Endothelial cell of umbilical vein (primary cell): ENCODE data around the gene STAT5A. TPM values are rescaled to one million over a fixed set of nuclear protein-coding genes. Genes with fewer than 3 reads are reported as not detected.

ENCODE experiments used
- BruUV-seq: library from RNA; stranded (reverse); fragments of 400-500 nt; replicated peaks from 2 replicates; lab custom pipeline; 2021; lab: Mats Ljungman, UMichigan
- CTCF ChIA-PET: fragments of 300-600, 350-600 bp; sonication (Branson Sonifier 250); formaldehyde crosslinking; loops from one replicate; lab custom pipeline; 2021; ENCODE audit warnings: antibody characterized with exemption, inconsistent platforms; lab: Charles Lee
- POLR2A ChIA-PET: fragments of 300-600, 350-600 bp; sonication (Branson Sonifier 250); formaldehyde crosslinking; loops from one replicate; lab custom pipeline; 2021; ENCODE audit warnings: antibody characterized with exemption, inconsistent platforms; lab: Charles Lee
- DNase-seq: peaks from one replicate; pipeline ENCODE4 v3.0.0-alpha.2; 2011; ENCODE audit warnings: low read depth, low spot score
- FAIRE-seq: peaks from 2 replicates; lab custom pipeline; 2011; peaks lifted over from hg19 to GRCh38; lab: Jason Lieb, UNC
- H2AFZ ChIP-seq: 2 replicates; pipeline ENCODE4 v1.6.0; 2012; ENCODE audit warnings: low read depth, low read length, control low read depth, inconsistent platforms
- H3K27ac ChIP-seq: 2 replicates; pipeline ENCODE4 v1.5.1; 2011; ENCODE audit warnings: low read depth, mild to moderate bottlenecking, control low read depth, low read length, moderate library complexity; ENCODE audit not compliant: insufficient read depth
- H3K27me3 ChIP-seq, 2 experiments: 2 replicates each; pipeline versions ENCODE4 v1.6.0 to v1.6.1; 2011; ENCODE audit warnings: low read length in 2 of 2, mixed read lengths in 1 of 2; ENCODE audit not compliant: control insufficient read depth in 2 of 2, insufficient read depth in 2 of 2
- H3K36me3 ChIP-seq, 2 experiments: 2 replicates in 1 of 2; 3 replicates in 1 of 2; pipeline ENCODE4 v1.5.1; 2011; ENCODE audit warnings: low read length in 2 of 2, mild to moderate bottlenecking in 1 of 2, moderate library complexity in 1 of 2; ENCODE audit not compliant: control insufficient read depth in 2 of 2, insufficient read depth in 2 of 2; ENCODE audit errors: extremely low read depth in 1 of 2
- H3K4me1 ChIP-seq: 3 replicates; pipeline ENCODE4 v1.5.1; 2011; ENCODE audit warnings: mild to moderate bottlenecking, low read length; ENCODE audit not compliant: control insufficient read depth, insufficient read depth; ENCODE audit errors: extremely low read depth
- H3K4me2 ChIP-seq: 2 replicates; pipeline ENCODE4 v1.6.1; 2011; ENCODE audit warnings: low read length, control low read depth, mixed read lengths; ENCODE audit not compliant: insufficient read depth
- H3K4me3 ChIP-seq, 3 experiments: fragments of 200-600 bp in 1 of 3; sonication (generic), shearing (Covaris generic) in 1 of 3; replicated peaks in 1 of 3; 2 replicates each; pipeline ENCODE4 v1.5.1; 2011 to 2016; ENCODE audit warnings: control low read depth in 3 of 3, low read length in 3 of 3, mild to moderate bottlenecking in 2 of 3, inconsistent platforms in 1 of 3, low read depth in 1 of 3, moderate library complexity in 1 of 3; ENCODE audit not compliant: insufficient read depth in 1 of 3
- H3K79me2 ChIP-seq: 2 replicates; pipeline ENCODE4 v1.6.0; 2012; ENCODE audit warnings: low read length, inconsistent platforms; ENCODE audit not compliant: control insufficient read depth, insufficient read depth
- H3K9ac ChIP-seq: replicated peaks from 2 replicates; pipeline ENCODE3; 2011; ENCODE audit warnings: low read length, control low read depth; ENCODE audit not compliant: insufficient read depth; ENCODE audit errors: extremely low read depth
- H3K9me1 ChIP-seq: replicated peaks from 3 replicates; pipeline ENCODE4 v1.6.0; 2011; ENCODE audit warnings: mild to moderate bottlenecking, low read length; ENCODE audit not compliant: control insufficient read depth, insufficient read depth; ENCODE audit errors: extremely low read depth
- H3K9me3 ChIP-seq: replicated peaks from 2 replicates; pipeline ENCODE4 v1.5.1; 2012; ENCODE audit warnings: low read length, inconsistent platforms; ENCODE audit not compliant: control insufficient read depth, insufficient read depth
- H4K20me1 ChIP-seq: replicated peaks from 2 replicates; pipeline ENCODE3; 2011; ENCODE audit warnings: mild to moderate bottlenecking, low read length; ENCODE audit not compliant: control insufficient read depth, insufficient read depth; ENCODE audit errors: extremely low read depth
- CTCF ChIP-seq, 2 donors: IDR thresholded peaks; 1 replicate in 1 of 2; 2 replicates in 1 of 2; pipeline ENCODE4 v1.5.1; 2011; ENCODE audit warnings: low read length in 2 of 2, mild to moderate bottlenecking in 2 of 2, moderate library complexity in 2 of 2, control low read depth in 1 of 2, inconsistent platforms in 1 of 2, low read depth in 1 of 2; ENCODE audit not compliant: insufficient read depth in 1 of 2; ENCODE audit errors: extremely low read depth in 1 of 2
- EZH2 ChIP-seq: IDR thresholded peaks from 2 replicates; pipeline ENCODE4 v1.6.1; 2012; ENCODE audit warnings: borderline replicate concordance, low read depth, mild to moderate bottlenecking, moderate library complexity, low read length, inconsistent platforms; ENCODE audit not compliant: severe bottlenecking
- FOS ChIP-seq: IDR thresholded peaks from 2 replicates; pipeline ENCODE4 v1.6.1; 2011; ENCODE audit warnings: mild to moderate bottlenecking, low read length, moderate library complexity, borderline replicate concordance; ENCODE audit not compliant: insufficient read depth
- JUN ChIP-seq: IDR thresholded peaks from 2 replicates; pipeline ENCODE4 v1.6.1; 2011; ENCODE audit warnings: borderline replicate concordance, low read depth; ENCODE audit not compliant: insufficient read length, insufficient read depth
- MYC ChIP-seq: IDR thresholded peaks from one replicate; pipeline ENCODE4 v1.6.1; 2011; ENCODE audit warnings: mild to moderate bottlenecking, low read depth, low read length
- POLR2A ChIP-seq: IDR thresholded peaks from 2 replicates; pipeline ENCODE4 v1.6.1; 2012; ENCODE audit warnings: low read depth, mild to moderate bottlenecking, control low read depth, low read length
- POLR2AphosphoS5 ChIP-seq: IDR thresholded peaks from 2 replicates; pipeline ENCODE4 v1.6.1; 2012; ENCODE audit warnings: low read depth, mild to moderate bottlenecking, control low read depth, low read length, moderate library complexity; ENCODE audit not compliant: insufficient read depth
- dilution Hi-C: fragments of 300-500 bp; cut with MboI; formaldehyde crosslinking; loops from one replicate; pipeline ENCODE4 v1.15.0; 2019; ENCODE audit warnings: low sequenced_read_pairs; ENCODE audit not compliant: extremely low pct_ligation_motif_present
- intact Hi-C: fragments of 100-400 bp; cut with micrococcal nuclease; formaldehyde crosslinking; loops from one replicate; pipeline ENCODE4 v1.10.0; 2022
- polyA plus RNA-seq, 4 experiments: library from polyadenylated mRNA; depleted of rRNA in 3 of 4; stranded (reverse) in 3 of 4; unstranded in 1 of 4; fragments of >200 nt; gene quantifications; 2 replicates each; pipeline versions ENCODE4 v1.2.1 to v1.2.3, GENCODE V29; 2011 to 2012; ENCODE audit warnings: missing spikeins in 1 of 4
- total RNA-seq: library from RNA; stranded (reverse); gene quantifications from 2 replicates; pipeline ENCODE4 v1.2.3, GENCODE V29; 2021
- TF ChIP-seq, protein P1 (sequence below): IDR thresholded peaks from 2 replicates; pipeline ENCODE4 v1.6.1; 2011; ENCODE audit not compliant: insufficient read depth, insufficient read length

The STAT5A gene
- total and polyA plus RNA-seq, 2 donors (not counting 3 experiments of a cell fraction or from before 2014, with no cell fraction given), result 18.0 to 23.4 TPM

- intact Hi-C loops (no loop called here), dilution Hi-C loops (no loop called here)
- BruUV-seq, result no TSS peak
- Histone ChIP-seq H3K27me3 (no peaks in the 10 kb centered on the region), H3K4me1 (no peaks in the 10 kb centered on the region), H3K9me1 (no peaks in the 10 kb centered on the region), H4K20me1 (peaks cover 4% of the 10 kb centered on the region), H3K9me3 (no peaks in the 10 kb centered on the region), H3K4me2 (no peak overlapping the region), H3K36me3 (no peaks in the 10 kb centered on the region), H3K79me2 (peaks cover 55% of the 10 kb centered on the region), H3K9ac (no peak overlapping the region), H3K4me3 (no peak overlapping the region), H2AFZ (no peak overlapping the region), H3K27ac (no peak overlapping the region)
- ChIA-PET CTCF (no interaction called here), POLR2A (no interaction called here)
- FAIRE-seq (peak; percentile 49), DNase-seq (no peak)
- TF ChIP-seq MYC, result no peak
- no peak for TF ChIP-seq EZH2
- no peak for TF ChIP-seq POLR2AphosphoS5
- TF ChIP-seq CTCF (IDR thresholded peaks at IDR 0.05; ENCODE audit: extremely low read depth in 1 of 2, insufficient read depth in 1 of 2, low read depth in 1 of 2, low read length in 2 of 2), result no peak
- TF ChIP-seq JUN, result no peak
- TF ChIP-seq, protein P1, sequence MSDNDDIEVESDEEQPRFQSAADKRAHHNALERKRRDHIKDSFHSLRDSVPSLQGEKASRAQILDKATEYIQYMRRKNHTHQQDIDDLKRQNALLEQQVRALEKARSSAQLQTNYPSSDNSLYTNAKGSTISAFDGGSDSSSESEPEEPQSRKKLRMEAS, result no peak
- TF ChIP-seq POLR2A, result no peak
- no peak for TF ChIP-seq FOS
These were observed 66.9 kb downstream of the STAT5A start for GRCh38 chr17:42354956-42355843.
